GM21529 (cell line): ENCODE measurements around the gene CNNM3.
A peak's percentile ranks its signal among the peaks of the same experiment; 100 is the strongest.
"Not testable (repeated sequence)": the region's sequence is repeated elsewhere in the genome, so short reads cannot be mapped to it uniquely, and the experiment has no call there.

Experiments
- ATAC-seq: cut with Tn5 transposase; IDR thresholded peaks from one replicate; pipeline ENCODE4 v1.9.1; 2021; ENCODE audit not compliant: unreplicated experiment

Gene CNNM3

DNA sequence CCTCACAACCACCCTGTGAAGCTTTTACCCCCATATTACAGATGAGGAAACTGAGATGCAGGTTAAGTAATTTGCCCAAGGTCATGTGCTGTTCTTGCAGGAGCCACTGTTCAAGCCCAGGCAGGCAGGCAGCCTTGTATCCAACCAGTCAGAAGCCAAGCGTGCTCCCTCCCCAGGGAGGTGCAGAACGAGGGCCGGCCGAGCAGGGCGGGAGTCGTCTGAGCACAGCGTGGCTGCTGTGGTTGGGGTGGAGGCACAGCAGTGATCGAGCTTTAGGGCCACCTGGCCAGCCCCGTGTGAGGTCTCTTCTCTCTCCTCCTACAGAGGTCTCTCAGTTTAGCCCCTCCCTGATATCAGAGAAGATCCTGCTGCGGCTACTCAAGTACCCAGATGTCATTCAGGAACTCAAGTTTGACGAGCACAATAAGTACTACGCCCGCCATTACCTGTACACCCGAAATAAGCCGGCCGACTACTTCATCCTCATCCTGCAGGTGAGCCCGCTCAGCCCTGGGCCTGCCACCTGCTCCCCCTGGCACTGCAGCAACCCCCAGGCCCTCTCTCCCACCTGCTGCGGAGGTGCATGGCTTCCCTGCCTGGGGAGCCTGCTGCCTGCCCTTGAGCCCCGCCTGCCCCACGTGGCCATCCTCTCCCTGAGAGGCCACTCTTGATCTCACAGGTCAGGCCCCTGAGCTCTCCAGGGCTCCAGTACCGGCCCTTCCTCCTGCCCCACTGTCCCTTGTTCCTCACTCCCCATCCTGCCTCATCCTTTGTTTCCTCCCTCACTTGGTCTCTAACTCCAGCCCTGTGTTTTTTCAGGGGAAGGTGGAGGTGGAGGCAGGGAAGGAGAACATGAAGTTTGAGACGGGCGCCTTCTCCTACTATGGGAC lies 17.1 kb upstream of the CNNM3 start:
- no peak for ATAC-seq

DNA sequence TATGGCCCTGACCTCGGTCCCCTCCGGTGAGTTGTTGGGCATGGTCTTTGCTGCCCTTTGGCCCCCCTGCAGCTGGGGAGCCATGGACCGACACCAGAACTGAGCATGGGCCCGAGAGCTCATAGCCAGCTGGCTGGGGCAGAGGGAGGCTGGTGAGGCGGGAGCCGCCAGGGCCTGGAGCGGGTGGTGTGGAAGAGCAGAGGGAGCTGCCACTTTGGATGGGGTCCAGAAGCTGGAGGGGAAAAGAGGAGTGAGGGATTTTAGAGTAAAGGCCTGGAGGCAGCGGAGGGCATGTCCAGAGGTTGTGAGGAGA lies 16.5 kb upstream of the CNNM3 start:
- ATAC-seq: no peak

DNA sequence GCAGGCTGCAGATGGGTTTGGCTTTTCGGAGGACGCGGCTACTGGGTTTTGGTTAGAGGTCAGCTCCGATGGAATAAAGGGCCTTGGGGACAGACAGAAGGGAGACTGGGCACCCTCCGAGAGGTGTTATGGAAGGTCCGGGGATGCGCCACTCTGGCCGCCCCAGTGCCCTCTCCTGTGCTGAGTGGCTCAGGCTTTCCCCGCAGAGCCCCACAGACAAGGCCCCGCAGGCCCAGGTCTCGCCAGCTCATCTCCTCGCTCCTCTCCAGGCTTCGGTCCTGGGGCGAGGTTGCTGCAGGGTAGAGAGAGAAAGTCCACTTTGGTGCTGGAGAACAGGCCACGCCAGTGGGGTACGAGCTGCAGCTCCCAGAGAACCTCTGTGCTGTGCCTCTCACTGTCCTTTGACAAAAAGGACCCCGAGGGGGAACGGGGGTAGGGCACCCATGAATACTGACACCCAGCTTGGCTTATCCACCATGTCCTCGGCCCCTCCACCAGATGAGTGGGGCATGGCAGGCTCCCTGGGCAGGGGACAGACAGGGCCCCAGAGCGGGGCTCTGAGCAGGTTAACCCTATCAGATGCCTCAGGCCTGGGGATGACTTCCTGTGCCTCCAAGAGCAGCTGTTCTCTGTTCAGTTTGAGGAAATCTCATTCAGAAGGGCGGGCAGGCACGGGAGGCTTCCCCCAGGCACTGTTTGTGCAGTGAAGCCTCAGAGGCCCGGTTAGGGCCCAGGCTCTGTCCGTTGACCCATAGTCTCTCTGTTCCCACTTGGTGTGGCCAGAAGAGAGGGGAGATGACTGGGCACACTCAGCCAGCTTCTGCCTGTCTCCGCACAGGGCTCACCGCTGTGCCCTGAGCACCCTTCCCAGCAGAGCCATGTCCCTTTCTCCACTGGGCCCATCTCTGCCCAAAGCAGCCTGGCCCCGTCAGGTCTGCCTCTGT lies 15.7 kb upstream of the CNNM3 start:
- peak; percentile 14 for ATAC-seq

DNA sequence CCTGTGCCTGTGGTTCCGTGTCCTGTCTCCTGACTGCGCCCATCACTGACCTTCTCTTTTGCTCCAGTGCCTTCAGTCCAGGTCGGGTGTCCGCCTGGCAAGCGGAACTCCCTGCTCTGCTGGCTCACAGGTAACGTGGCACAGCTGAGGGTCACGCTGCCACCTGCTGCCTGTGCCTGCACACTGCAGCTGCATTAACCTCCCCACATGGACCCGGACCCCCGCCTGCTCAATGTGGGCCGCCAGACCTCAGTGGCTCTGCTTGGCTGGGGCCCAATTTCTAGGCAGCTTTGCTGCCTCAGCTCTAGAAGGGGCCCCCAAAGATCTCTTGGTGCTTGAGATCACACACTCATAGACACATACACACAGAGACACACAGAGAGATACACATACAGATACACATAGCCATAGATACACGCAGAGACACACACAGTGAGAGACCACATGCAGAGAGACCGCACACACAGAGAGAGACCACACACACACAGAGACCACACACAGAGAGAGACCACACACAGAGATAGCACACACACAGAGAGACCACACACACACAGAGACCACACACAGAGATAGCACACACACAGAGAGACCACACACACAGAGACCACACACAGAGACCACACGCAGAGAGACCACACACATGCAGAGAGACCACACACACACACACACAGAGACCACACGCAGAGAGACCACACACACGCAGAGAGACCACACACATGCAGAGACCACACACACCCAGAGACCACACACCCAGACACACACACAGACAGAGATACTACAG lies 14.9 kb upstream of the CNNM3 start:
- peak; percentile 84 for ATAC-seq

DNA sequence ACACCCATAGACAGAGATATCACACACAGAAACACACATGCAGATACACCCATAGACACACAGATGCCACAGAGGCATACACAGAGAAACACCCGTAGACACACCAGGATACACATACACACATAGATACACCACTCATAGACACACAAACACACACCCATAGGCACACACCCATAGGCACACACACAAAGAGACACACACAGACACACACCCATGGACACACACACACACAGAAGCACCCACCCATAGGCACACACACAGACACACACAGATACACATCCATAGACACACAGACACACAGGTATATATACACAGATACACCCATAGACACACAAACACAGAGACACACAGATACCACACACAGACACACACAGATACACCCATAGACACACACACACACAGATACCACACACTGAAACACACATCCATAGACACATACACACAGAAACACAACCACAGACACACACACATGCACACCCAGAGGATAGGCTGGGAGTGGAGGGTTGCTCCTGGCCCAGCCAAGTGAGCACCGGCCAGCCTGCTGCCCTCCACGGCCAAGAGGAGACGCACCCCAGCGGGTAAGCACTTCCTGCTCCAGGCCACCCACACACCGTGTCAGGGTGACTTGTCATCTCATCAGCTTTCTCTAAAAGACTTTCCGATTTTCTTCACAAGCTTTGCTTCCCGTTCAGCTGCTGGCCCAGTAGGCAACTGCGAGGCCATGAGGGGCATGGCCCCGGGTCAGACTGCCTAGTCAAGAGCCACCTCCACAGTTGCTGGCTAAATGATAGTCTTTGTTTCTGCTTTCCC lies 14.1 kb upstream of the CNNM3 start:
- no peak for ATAC-seq

DNA sequence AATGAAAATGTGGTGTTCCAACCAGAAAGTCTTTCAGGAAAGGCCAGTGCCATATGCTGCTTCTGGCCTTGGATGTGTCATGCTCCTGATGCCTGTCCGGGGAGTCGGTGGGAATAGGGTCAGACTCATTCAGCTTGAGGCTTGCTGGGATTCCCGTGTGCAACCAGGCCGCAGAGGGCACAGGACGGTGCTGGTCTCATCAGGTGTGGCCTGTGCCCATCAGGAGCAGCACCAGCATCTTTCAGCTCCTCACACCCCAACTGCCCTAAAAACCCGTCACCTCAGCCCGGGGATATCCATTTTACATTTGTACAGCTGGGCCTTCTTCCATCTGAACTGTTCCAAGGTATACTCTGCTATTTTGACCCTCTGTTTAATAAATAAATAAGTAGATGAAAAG lies 13.3 kb upstream of the CNNM3 start:
- no peak for ATAC-seq

DNA sequence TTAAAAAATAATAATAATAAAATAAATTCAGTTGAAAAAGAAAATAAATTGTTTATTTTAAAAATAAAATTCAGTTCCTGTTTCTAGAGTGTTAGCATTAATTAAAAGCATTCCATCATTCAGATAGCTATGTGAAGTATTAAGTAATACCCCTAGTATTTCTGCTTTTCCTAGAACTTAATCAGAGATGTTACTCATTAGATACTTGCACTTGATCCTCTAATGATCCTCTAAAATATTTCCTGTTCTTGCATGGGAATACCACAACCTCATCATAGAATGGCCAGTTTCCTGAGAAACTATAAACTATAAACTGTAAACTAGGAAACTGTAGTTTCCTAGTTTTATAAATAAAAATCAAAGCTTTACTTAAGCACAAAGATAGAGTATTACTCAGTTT lies 11.1 kb upstream of the CNNM3 start:
- ATAC-seq: no peak

DNA sequence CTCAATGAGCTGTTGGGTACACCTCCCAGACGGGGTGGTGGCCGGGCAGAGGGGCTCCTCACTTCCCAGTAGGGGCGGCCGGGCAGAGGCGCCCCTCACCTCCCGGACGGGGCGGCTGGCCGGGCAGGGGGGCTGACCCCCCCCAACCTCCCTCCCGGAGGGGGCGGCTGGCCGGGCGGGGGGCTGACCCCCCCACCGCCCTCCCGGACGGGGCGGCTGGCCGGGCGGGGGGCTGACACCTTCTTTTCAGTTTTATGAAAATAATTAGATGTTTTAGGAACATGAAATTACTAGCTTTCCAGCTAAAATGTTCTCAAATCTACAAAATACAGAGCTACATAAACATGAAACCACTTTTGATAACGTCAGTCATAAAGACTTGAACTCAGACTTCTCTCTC lies 10.1 kb upstream of the CNNM3 start:
- not testable (repeated sequence) for ATAC-seq

DNA sequence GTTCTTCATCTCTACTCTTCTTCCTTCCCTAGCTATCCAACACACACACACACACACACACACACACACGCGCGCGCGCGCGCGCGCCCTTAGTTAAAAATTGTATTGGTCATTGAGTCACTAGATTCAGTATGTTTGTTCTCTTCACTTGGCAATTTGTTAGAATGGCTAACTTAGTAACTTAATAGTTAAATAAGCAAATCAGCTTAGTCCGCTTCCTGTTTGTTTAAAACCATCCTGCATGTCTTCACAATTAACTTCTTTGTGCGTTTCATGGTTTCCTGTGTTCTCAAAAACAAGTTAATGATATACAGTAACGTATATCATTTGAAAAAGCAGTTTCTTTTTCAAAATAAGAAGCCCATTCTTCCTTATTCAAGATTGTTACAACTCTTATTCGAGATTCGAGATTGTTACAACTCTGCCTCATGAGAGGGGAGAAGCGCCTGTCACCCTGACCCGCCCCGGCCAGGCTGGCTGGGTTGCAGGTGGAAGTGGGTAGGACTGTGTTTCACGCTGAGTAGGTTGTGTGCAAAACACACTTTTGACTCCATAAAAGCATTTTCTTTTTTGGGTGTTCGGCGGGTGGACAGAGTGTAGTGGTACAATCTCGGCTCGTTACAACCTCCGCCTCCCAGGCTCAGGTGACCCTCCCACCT lies 9.5 kb upstream of the CNNM3 start:
- ATAC-seq: no peak

DNA sequence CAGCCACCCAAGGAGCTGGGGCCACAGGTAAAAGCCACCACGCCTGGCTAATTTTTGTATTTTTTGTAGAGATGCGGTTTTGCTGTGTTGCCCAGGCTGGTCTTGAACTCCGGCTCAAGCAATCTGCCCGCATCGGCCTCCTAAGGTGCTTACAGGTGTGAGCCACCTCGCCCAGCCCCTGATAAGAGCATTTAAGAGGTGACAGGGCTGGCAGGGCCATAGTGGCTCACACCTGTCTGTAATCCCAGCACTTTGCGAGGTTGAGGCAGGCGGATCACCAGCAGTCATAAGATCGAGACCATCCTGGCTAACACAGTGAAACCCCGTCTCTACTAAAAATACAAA lies 9.0 kb upstream of the CNNM3 start:
- no peak for ATAC-seq

DNA sequence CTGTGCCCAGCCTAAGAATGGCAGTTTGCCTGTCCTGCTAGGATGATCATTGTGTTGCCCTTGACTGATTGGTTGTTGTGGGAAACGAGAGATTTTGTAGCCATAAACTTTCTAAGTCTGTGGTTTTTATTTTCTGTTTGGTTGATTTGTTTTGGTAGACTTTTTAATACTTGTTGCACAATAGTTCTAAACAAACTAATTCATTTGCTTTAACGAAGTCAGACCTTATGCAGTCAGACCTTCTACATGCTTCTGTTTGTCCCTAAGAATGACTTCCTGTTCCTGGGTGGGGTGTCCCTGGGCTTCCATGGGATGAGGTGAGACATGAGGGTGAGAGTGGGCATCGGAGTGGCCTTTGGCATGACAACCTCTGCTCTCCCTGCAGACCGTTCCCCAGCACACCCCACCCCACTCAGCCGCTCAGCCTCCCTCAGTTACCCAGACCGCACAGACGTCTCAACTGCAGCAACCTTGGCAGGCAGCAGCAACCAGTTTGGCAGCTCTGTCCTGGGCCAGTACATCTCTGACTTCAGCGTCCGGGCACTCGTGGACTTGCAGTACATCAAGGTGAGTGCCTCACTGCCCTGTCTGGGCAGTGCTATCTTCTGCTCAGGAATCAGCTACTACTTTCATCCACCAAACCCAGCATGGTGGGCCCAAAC lies 7.8 kb upstream of the CNNM3 start:
- ATAC-seq: no peak

DNA sequence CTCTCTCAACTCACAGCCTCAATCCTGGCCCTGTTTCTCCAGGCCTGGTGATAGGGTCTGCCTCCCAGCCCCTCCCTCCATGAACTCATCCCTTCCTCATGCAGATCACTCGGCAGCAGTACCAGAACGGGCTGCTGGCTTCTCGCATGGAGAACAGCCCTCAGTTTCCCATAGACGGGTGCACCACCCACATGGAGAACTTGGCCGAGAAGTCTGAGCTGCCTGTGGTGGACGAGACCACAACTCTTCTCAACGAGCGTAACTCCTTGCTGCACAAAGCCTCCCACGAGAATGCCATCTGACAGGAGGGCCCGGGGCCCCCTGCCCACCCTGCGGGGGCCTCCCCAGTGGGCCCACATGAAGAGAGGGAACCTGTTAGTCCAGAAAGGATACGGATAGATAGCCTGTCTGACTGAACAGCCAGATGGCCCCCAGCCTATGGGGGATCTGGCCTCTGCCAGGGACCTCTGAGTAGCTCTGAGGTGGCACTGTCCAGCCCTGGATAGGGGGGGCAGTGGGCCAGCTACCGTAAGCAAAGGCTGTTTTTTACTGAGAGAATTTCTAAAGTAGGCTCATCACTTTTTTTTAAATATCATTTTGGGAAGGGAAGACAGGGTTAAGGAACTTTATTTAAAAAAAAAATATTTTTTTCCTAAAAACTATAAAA lies 6.7 kb upstream of the CNNM3 start:
- ATAC-seq: no peak

DNA sequence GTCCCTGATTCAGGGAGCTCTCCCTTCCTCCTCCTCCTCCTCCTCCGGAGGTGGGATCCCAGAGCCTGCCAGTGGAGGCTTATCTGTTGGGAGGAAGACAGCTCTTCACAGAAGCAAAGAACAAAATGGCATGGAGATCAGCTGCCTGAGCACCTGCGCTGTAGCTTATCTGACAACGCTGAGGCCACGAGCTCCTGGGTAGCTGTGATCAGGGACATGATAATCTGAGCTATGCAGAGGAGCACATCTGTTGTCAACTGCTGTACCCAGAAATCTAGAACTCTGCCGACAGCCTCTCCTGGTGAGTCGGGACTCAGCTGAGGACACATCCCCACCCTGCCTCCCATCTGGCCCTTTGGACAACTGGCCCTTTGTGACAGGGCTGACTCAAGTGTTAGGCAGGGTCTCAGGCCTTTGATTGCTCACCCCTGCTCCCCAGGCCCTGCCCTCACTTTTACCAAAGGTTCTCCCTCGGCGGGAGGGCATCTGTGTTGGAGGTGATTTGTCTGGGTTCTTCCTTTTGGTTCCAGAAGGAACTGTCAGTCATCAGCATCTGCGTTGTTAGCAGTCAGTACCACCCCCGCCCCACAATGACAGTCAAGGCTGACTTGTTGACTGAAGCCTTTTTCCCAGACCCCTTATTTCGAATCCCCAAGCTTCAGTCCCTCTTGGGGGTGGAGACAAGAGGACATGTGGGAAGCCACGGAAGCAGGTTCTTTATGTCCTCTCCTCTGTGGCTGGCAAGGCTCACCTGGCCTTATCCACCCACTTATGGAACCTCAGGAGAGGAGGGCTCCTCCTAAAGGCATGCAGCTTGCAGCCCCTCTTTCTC lies 5.9 kb upstream of the CNNM3 start:
- ATAC-seq: no peak

DNA sequence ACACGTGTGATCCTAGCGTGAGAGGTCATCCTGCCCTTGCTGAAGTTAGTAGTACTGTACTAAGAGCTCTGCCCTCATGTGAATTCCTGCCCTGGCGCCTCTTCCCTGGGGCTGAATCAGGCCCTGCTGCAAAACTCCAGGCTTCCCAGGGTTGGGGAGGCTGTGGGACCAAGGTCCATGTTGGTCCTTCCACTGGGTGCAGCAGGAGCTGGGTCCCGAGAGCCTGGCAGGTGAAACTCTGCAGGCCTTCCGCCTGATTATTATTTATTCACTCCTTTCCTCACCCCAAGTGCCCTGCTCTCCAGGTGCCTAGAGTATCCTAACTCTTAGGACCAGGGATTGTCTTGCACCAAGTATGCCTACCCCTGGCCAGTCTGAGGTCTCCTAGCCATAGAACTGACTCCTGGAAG lies 5.3 kb upstream of the CNNM3 start:
- ATAC-seq: no peak

DNA sequence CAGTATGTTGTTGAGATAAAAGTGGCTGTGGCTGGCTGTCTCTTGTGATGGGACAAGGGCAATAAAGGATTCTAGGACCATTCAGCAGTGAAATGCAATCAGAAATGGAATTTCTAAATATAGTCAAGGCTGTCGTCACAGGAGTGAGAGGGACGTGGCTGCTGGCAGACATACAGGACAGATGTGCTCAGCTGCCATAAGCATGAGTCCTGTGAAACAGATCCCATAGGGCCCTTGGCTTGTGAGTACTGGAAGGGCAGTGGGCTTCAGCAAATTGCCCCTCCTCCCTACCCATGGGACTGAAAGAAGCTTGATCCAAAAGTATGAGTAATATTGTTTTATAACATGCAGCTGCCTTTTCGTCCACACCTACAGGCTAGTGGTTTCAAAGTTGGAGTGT lies 4.2 kb upstream of the CNNM3 start:
- no peak for ATAC-seq

DNA sequence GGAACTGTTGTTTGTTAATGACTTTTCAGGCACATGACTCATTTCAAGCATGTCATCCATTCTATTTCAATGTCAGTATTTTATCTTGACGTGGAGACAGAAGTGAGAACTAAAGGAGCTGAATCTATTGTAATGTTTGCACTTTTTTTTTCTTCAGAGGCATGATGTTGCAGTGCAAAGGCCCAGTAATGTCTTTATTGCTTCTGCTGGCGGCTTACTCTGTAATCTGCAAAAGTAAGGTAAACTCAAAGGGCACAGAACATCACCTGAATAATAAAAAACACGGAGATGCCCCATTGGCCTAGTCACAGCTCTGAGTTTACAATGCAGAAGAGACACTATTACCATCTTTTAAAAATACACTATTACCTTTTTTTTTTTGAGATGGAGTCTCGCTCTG lies 2.4 kb upstream of the CNNM3 start:
- no peak for ATAC-seq

DNA sequence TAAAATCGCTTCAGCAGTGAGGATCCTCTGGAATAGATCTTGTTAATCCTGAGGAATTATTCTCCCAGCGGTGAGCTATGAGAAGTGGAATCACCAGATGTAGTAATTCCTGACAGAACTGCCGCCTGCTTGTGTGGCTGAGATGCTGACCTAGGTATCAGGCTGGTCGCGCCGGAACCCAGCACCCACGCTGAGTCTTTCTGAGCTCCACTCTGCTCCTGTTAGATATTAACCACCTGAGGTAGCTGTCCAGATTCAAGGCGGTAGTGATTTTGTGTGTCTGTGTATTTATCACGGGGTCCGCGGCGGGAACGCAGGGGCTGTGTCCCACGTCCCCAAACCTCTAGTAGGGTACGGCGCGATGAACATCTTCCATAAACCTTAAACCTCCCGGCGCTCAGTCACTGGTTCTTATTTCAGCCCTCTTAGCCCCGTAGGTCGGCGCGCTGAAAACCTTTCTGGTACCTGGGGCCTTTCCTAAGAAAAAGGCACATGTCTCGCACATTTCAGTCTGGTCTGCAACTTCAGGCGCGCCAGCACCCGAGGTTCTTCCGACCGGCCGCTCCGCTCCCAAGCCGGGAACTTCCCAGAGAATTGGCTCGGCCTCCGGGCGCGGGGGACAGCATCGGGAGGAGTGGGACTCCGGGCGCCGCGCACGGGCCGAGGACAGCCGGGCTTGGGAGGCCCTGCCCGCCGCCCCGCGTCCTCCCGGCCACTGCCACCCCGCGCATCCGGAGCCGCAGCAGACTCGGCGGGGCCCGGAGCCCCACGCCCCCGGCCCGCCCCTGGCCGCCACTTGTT lies 542 bp upstream of the CNNM3 start:
- peak; percentile 12 for ATAC-seq
